ENCODE results near the gene ZNF180. TPM values are rescaled to one million over a fixed set of nuclear protein-coding genes. Genes with fewer than 3 reads are reported as not detected.
"Not testable (repeated sequence)": the region's sequence is repeated elsewhere in the genome, so short reads cannot be mapped to it uniquely, and the experiment has no call there.

The ZNF180 gene
- total RNA-seq, 4 donors from 2014 or later: 5.9 to 24.2 (median 7.5) TPM

DNA sequence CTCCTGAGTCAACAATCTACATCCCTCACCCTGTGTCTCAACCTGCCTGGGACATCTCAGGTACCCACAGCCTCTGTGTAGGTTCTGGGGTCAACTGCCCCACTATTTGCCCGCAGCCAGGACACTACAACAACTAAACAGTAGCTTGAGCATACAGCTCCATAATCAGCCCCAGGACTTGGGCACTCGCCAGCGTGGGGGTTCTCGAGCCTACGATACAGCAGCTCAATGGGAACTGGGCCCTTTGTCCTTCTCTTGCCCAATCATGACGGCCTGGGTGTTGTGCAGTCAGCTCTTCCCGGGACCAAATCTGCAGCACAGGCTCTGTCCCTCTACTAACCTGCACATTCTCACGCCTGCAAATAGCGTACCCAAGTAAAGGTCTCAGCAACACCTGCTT, 1.3 kb downstream of the ZNF180 start:
- H3K27me3 ChIP-seq: no peaks in the 10 kb centered on the region
- WGBS, 2 donors: 100% methylated on average over 2 to 9 of the region's 9 CpGs
- H3K36me3 ChIP-seq: peaks cover 13 to 51% (median 25%) of the 10 kb centered on the region in 3 donors
- H3K9me3 ChIP-seq: peaks cover 0 to 49% (median 45%) of the 10 kb centered on the region in 3 donors
- no peak overlapping the region for H3K27ac ChIP-seq
- DNase-seq: no peak
- H3K4me3 ChIP-seq: peak overlapping the region in 1 of 4 donors; percentile 70
- TF ChIP-seq, protein P1, sequence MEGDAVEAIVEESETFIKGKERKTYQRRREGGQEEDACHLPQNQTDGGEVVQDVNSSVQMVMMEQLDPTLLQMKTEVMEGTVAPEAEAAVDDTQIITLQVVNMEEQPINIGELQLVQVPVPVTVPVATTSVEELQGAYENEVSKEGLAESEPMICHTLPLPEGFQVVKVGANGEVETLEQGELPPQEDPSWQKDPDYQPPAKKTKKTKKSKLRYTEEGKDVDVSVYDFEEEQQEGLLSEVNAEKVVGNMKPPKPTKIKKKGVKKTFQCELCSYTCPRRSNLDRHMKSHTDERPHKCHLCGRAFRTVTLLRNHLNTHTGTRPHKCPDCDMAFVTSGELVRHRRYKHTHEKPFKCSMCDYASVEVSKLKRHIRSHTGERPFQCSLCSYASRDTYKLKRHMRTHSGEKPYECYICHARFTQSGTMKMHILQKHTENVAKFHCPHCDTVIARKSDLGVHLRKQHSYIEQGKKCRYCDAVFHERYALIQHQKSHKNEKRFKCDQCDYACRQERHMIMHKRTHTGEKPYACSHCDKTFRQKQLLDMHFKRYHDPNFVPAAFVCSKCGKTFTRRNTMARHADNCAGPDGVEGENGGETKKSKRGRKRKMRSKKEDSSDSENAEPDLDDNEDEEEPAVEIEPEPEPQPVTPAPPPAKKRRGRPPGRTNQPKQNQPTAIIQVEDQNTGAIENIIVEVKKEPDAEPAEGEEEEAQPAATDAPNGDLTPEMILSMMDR (IDR thresholded peaks at IDR 0.05): no peak
- no peak for TF ChIP-seq POLR2A (IDR thresholded peaks at IDR 0.05)
- peaks cover 6 to 24% (median 11%) of the 10 kb centered on the region in 3 donors for H3K4me1 ChIP-seq
- intact Hi-C loops (cut with DNase I): no loop called here

DNA sequence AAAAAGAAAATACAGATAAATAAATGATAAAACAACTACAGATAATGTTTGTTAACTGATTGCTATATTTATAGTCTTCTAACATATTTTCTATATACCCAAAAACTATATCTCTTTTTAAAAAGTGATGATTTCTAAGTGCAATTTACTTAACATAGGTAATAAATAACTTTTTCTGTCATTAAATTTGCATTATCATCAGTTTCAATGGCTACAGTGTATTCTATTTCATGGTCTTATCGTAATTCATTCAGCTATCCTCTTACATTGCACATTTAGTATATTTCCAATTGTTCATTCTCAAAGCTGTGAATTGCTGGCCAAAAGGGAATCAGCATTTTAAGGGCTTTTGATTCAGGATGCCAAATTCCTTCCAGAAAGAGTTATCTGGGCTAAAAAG, 3.6 kb downstream of the ZNF180 start:
- Histone ChIP-seq H3K4me3 (peak overlapping the region in 1 of 4 donors; percentile 5), H3K27me3 (no peaks in the 10 kb centered on the region), H3K4me1 (peaks cover 6 to 24% (median 11%) of the 10 kb centered on the region in 3 donors), H3K27ac (no peak overlapping the region), H3K36me3 (peaks cover 22 to 74% (median 46%) of the 10 kb centered on the region in 3 donors), H3K9me3 (peaks cover 0 to 72% (median 68%) of the 10 kb centered on the region in 3 donors)
- intact Hi-C loops (cut with DNase I): no loop called here
- 95 to 100% methylated on average over 1 of the region's 1 CpG for WGBS, 2 donors
- DNase-seq: no peak
- TF ChIP-seq, protein P1 (IDR thresholded peaks at IDR 0.05): no peak
- TF ChIP-seq POLR2A (IDR thresholded peaks at IDR 0.05): no peak

DNA sequence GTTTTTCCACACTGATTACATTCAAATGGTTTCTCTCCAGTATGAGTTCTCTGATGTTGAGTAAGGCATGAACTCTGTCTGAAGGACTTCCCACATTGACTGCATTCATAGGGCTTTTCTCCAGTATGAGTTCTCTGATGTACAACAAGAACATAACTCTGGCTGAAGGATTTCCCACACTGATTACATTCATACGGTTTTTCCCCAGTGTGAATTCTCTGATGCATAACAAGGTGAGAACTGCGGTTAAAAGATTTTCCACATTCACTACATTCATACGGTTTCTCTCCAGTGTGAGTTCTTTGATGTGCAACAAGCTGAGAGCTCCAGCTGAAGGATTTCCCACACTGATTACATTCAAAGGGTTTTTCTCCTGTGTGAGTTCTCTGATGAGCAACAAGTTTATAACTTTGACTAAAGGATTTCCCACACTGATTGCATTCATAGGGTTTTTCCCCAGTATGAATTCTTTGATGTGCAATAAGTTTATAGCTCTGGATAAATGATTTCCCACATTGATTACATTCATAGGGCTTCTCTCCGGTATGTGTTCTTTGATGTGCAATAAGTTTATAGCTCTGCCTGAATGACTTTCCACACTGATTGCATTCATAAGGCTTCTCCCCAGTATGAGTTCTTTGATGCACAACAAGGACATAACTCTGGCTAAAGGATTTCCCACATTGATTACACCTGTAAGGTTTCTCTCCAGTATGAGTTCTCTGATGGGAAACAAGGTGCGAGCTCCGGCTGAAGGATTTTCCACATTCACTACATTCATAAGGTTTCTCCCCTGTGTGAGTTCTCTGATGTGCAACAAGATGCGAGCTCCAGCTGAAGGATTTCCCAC, 23.5 kb downstream of the ZNF180 start:
- WGBS, 2 donors: 92 to 93% methylated on average over 7 of the region's 7 CpGs
- TF ChIP-seq, protein P1 (IDR thresholded peaks at IDR 0.05): no peak
- no peak for TF ChIP-seq POLR2A (IDR thresholded peaks at IDR 0.05)
- Histone ChIP-seq H3K27me3 (no peaks in the 10 kb centered on the region), H3K36me3 (peaks cover 27 to 81% (median 46%) of the 10 kb centered on the region in 3 donors), H3K9me3 (peaks cover 50 to 100% (median 91%) of the 10 kb centered on the region in 3 donors), H3K4me1 (no peaks in the 10 kb centered on the region), H3K4me3 (peak overlapping the region in 1 of 4 donors; percentile 7), H3K27ac (no peak overlapping the region)
- intact Hi-C loops (cut with DNase I): no loop called here
- no peak for DNase-seq

DNA sequence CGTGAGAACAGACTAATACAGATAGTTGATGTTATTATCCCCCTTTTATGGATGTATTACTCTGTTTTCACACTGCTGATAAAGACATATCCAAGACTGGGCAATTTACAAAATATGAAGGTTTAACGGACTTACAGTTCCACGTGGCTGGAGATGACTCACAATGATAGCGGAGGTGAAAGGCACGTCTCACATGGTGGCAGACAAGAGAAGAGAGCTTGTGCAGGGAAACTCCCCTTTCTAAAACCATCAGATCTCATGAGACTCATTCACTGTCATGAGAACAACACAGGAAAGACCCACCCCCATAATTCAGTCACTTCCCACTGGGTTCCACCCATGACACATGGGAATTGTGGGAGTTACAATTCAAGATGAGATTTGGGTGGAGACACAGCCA, 31.6 kb downstream of the ZNF180 start:
- DNase-seq; H3K36me3 ChIP-seq; H3K27ac ChIP-seq; intact Hi-C loops (cut with DNase I); H3K4me1 ChIP-seq; H3K4me3 ChIP-seq; H3K27me3 ChIP-seq: not testable (repeated sequence)
- peaks cover 7 to 99% (median 38%) of the 10 kb centered on the region in 3 donors for H3K9me3 ChIP-seq
- WGBS, 2 donors: 65 to 73% methylated on average over 5 of the region's 5 CpGs

DNA sequence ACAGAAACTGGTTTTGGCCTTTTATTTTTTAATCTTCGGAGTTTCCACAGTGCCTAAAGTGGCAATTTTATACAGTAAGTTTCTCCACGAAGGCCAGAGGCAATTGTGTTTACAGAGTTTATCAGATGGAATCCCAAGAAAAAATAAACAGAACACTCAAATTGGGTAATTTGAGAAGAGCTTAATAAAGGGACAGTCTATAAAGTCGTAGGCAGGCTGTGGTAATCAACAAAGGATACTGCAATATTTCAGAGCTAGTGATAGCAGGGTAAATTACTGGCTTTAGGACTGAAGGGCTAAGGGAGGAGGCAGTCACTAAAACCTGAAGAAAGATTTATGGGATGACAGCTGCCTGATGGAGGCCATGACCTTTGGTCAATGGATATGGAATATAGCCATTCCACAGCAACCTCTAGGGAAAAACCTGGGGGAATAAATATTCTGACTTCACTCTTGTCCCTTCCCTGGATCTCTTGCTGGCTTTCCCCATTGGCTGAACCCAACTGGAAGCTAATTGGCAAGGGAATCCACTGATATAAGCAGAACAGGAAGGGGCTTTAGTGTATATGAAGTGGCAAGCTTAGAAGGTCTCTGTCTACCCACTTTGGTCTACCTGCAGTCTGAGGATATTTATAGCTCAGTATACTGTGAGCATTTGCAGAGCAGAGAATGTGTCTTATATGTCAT, 37.6 kb downstream of the ZNF180 start:
- DNase-seq; H3K27me3 ChIP-seq; intact Hi-C loops (cut with DNase I); H3K4me1 ChIP-seq; H3K27ac ChIP-seq; H3K36me3 ChIP-seq; H3K4me3 ChIP-seq: not testable (repeated sequence)
- 35 to 39% methylated on average over 3 of the region's 3 CpGs for WGBS, 2 donors
- peaks cover 0 to 74% (median 19%) of the 10 kb centered on the region in 3 donors for H3K9me3 ChIP-seq

DNA sequence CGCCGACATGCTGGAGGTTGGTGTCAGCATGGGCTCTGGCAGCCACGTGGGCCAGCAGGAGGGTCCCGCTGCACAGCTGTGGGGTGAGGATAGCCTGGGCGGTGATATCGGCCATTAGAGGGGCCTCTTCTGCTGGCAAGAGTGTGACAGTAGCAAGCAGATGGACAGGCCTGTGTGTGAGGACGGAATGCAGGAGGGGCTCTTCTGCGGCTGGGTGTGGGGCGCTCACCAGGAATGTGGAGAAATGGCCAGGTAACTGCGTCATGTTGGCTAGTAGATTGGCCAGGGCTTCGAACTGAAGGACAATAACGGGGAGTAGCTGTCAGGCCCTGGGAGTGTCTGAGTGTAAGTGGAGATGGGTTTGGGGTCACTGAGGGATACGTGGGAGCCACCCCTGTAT, 44.3 kb downstream of the ZNF180 start:
- 69 to 80% methylated on average over 2 of the region's 13 CpGs for WGBS, 2 donors
- H3K27me3 ChIP-seq: peaks cover 0 to 10% (median 0%) of the 10 kb centered on the region in 4 donors
- intact Hi-C loops (cut with DNase I); DNase-seq; H3K4me3 ChIP-seq; H3K36me3 ChIP-seq; H3K4me1 ChIP-seq; H3K27ac ChIP-seq: not testable (repeated sequence)
- peaks cover 0 to 65% (median 20%) of the 10 kb centered on the region in 3 donors for H3K9me3 ChIP-seq
